ENCODE data around the gene EFCAB10. TPM values are rescaled to one million over a fixed set of nuclear protein-coding genes. Genes with fewer than 3 reads are reported as not detected.

EFCAB10 gene
- total RNA-seq, 1 donor from 2014 or later = 2.5 TPM

DNA sequence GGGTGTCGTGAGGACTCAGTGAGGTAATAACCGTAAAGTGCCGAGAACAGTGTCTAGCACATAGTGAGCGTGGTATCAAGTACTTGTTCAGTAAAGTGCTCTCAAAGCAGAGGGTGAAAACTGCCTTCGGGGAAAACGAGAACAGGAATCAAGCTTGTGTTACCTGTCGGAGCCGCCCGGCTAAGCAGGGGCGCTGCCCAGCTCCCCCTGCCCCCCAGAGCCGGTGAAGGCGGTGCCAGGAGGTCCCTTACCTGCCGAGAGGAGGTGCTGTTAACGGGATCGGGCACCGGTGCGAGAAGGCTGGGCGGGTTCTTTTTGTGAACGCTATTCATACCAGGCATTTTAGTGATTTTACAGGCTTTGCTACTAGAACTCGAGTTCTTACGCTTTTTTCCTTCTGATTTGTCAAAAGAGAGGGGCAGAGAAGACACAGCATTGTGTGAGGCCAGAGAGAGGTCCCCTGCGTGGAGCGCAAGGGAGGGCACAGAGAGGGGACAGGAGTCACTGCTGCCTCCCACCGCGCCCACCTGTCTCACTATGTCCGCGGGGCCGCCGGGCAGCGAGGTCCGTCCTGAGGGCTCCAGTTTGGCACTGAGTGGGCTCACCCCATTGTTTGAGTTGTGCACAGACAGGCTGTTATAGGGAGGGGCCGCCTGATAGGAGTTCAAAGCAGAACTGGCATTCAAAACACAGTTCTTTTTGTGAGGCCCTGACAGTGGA is 32.5 kb upstream of the EFCAB10 start:
- no peak for DNase-seq (ENCODE audit: low read depth)
- TF ChIP-seq CTCF (IDR thresholded peaks at IDR 0.05; ENCODE audit: insufficient read depth, low read length, poor library complexity, severe bottlenecking) = no peak

DNA sequence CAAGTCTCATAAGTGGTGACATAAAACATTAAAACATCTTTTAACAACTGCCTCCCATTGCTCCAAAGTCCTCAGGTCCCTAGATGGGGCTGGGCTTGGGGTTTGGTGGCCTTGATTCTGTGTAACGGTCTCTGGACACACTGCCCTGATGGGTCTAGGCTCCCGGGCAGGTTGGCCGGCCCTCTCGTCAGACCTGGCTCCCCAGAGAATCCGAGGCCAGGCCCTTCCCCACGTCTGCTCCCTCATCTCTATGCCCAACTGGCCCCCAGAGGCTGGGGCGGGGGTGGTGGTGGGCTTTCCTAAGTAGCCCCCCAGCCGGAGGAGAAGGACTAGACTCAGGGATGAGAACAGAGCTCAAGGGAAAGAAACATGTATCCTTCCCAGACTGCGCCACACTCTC is 31.5 kb upstream of the EFCAB10 start:
- no peak for DNase-seq (ENCODE audit: low read depth)
- Histone ChIP-seq H3K27me3 (ENCODE audit: control insufficient read depth, insufficient read depth, low read length) (peaks cover 3% of the 10 kb centered on the region), H3K36me3 (ENCODE audit: control insufficient read depth, insufficient read depth, low read length) (no peaks in the 10 kb centered on the region), H3K4me3 (ENCODE audit: low read depth, low read length) (no peak overlapping the region)
- no peak for TF ChIP-seq CTCF (IDR thresholded peaks at IDR 0.05; ENCODE audit: insufficient read depth, low read length, poor library complexity, severe bottlenecking)

More for the DNA sequence above, 32.5 kb upstream of the EFCAB10 start:
- H3K36me3 ChIP-seq (ENCODE audit: control insufficient read depth, insufficient read depth, low read length) = no peaks in the 10 kb centered on the region
- no peak overlapping the region for H3K4me3 ChIP-seq (ENCODE audit: low read depth, low read length)
- peaks cover 3% of the 10 kb centered on the region for H3K27me3 ChIP-seq (ENCODE audit: control insufficient read depth, insufficient read depth, low read length)

DNA sequence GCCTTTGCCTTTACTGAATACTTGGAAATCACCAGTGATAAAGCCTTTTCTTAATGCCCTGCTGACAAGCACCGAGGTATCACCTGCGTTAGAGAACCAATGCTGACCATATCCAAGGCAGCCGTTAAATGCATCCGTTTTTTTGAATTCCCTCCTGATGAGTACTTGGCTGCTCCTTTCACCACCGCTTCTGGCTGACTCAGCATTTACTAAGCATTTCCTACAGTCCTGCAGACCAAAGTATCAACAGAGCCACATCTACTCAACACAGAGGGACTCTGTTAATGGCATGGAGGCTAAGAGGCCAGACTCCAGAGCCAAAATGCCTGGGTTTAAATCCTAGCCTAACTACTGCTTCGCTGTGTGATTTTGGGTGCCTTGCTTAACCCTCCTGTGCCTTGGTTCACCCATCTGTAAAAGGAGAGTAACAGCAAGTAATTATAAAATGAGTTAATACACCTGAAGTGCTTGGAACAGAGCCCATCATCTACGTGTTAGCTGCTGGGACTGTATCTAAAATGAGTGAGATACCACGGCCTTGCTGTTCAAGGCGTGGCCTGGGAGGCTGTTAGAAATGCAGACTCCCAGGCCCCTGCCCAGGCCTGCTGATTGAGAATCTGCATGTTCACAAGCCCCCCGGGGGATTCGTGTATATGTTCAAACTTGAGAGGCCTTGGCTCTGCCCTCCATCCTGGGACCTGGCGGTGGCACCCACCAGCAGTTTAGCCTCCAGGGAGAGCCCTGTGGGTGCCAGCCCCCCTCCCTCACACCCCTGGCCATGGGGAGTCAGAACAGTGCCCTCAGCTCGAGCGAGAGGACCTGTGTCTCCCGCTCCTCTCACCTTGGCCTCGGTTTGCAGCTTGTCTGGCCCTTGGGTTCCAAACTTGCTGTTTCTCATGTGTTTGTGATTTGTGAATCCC is 30.8 kb upstream of the EFCAB10 start:
- Histone ChIP-seq H3K36me3 (ENCODE audit: control insufficient read depth, insufficient read depth, low read length) (no peaks in the 10 kb centered on the region), H3K27me3 (ENCODE audit: control insufficient read depth, insufficient read depth, low read length) (peaks cover 3% of the 10 kb centered on the region), H3K4me3 (ENCODE audit: low read depth, low read length) (no peak overlapping the region)
- TF ChIP-seq CTCF (IDR thresholded peaks at IDR 0.05; ENCODE audit: insufficient read depth, low read length, poor library complexity, severe bottlenecking) = no peak
- DNase-seq (ENCODE audit: low read depth) = no peak

GRCh38 chr7:105610165-105610930 is 29.1 kb upstream of the EFCAB10 start:
- TF ChIP-seq CTCF (IDR thresholded peaks at IDR 0.05; ENCODE audit: insufficient read depth, low read length, poor library complexity, severe bottlenecking) = no peak

GRCh38 chr7:105602325-105603305 is 21.3 kb upstream of the EFCAB10 start:
- Histone ChIP-seq H3K27me3 (ENCODE audit: control insufficient read depth, insufficient read depth, low read length) (no peaks in the 10 kb centered on the region), H3K36me3 (ENCODE audit: control insufficient read depth, insufficient read depth, low read length) (no peaks in the 10 kb centered on the region), H3K4me3 (ENCODE audit: low read depth, low read length) (no peak overlapping the region)
- TF ChIP-seq CTCF (IDR thresholded peaks at IDR 0.05; ENCODE audit: insufficient read depth, low read length, poor library complexity, severe bottlenecking) = no peak
- DNase-seq (ENCODE audit: low read depth) = no peak

More at GRCh38 chr7:105610165-105610930, 29.1 kb upstream of the EFCAB10 start:
- DNase-seq (ENCODE audit: low read depth) = no peak
- no peaks in the 10 kb centered on the region for H3K36me3 ChIP-seq (ENCODE audit: control insufficient read depth, insufficient read depth, low read length)
- H3K27me3 ChIP-seq (ENCODE audit: control insufficient read depth, insufficient read depth, low read length) = peaks cover 3% of the 10 kb centered on the region
- no peak overlapping the region for H3K4me3 ChIP-seq (ENCODE audit: low read depth, low read length)

Measured in kidney epithelial cell (primary cell).